ENCODE results near the gene FANCC. TPM values are rescaled to one million over a fixed set of nuclear protein-coding genes. Genes with fewer than 3 reads are reported as not detected.

Gene FANCC, protein sequence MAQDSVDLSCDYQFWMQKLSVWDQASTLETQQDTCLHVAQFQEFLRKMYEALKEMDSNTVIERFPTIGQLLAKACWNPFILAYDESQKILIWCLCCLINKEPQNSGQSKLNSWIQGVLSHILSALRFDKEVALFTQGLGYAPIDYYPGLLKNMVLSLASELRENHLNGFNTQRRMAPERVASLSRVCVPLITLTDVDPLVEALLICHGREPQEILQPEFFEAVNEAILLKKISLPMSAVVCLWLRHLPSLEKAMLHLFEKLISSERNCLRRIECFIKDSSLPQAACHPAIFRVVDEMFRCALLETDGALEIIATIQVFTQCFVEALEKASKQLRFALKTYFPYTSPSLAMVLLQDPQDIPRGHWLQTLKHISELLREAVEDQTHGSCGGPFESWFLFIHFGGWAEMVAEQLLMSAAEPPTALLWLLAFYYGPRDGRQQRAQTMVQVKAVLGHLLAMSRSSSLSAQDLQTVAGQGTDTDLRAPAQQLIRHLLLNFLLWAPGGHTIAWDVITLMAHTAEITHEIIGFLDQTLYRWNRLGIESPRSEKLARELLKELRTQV
- 10 to 100 TPM; 17.6 to 23.5 TPM for total RNA-seq
- polyA plus RNA-seq (2013, experiment 1 of 2): 14.7 TPM
- polyA plus RNA-seq (2013, experiment 2 of 2): 13.5 TPM
- long read RNA-seq, experiment 1, full-length matches to known transcripts: 1 of 8 reads
- long read RNA-seq, experiment 1, partial matches to known transcripts: 3 of 8 reads
- long read RNA-seq, experiment 1, other reads (novel, unspliced or antisense): 4 of 8 reads
- long read RNA-seq, experiment 2, full-length matches to known transcripts: 8 of 34 reads
- long read RNA-seq, experiment 2, partial matches to known transcripts: 6 of 34 reads
- long read RNA-seq, experiment 2, other reads (novel, unspliced or antisense): 20 of 34 reads
- long read RNA-seq, experiment 3, full-length matches to known transcripts: 15 of 50 reads
- long read RNA-seq, experiment 3, partial matches to known transcripts: 10 of 50 reads
- long read RNA-seq, experiment 3, other reads (novel, unspliced or antisense): 25 of 50 reads
- long read RNA-seq, experiment 4, transcript FANCC-203 (2 exons, 1,404 nt): major isoform, 7 of 17 reads
- long read RNA-seq, experiment 4, partial matches to known transcripts: 4 of 17 reads
- long read RNA-seq, experiment 4, other reads (novel, unspliced or antisense): 6 of 17 reads

DNA sequence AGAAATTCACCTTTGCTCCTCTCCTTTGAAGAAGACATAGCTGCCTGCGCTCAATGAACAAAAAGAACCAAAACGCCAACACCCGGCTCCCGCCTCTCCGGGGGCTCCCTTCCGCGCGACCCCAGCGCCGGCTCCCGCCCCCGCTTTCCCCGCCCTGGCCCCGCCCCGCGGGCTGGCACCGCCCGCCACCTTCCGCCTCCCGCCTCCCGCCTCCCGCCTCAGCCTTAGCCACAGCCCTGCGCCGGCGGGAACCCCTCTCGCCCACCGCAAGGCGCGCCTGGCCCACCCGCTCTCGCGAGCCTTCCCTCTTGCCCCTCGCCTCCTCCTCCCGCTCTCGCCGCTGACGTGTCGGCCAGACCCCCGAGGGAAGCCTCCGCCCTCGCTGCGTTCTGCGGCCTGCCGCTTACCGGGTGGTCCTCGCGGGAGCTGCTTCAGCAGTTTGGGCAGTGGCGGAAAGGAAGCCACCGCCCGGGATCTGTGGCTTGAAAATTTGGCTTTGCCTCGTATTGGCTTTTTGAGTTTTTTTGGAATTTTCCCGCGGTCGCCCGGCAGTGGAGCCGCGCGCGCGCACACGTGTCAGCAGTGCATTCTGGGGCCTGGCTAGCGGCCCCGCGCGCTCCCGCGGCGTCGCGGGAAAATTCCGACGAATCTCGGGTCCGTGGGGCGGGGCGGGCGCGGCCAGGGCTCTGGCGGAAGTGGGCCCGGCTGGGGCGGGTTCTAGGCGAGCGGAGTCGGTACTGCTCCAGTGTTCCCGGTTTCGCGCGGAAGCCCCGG is at the start of gene FANCC:
Gene FANCC (minus strand): TSS at position 591 of the 774 bp plus-strand sequence. CDS start 68,418 bp downstream, outside the sequence.
- Mint-ChIP-seq H3K36me3 (ENCODE audit: low read depth) (no peaks in the 10 kb centered on the region), H3K4me3 (peak within 1 kb of the TSS; percentile 80), H3K9me3 (peaks cover 4% of the 10 kb centered on the region), H3K27ac (peak within 1 kb of the TSS; percentile 99), H3K27me3 (ENCODE audit: insufficient read depth) (no peaks in the 10 kb centered on the region), H3K4me1 (peaks cover 6% of the 10 kb centered on the region)
- H3K9me3 ChIP-seq (ENCODE audit: control insufficient read depth, low read length): no peaks in the 10 kb centered on the region
- peak within 1 kb of the TSS; percentile 93 for H3K4me3 ChIP-seq (ENCODE audit: low read length)
- H3K9ac ChIP-seq (ENCODE audit: extremely low read depth, low read length, poor library complexity, severe bottlenecking): peak within 1 kb of the TSS; percentile 97
- peak within 1 kb of the TSS; percentile 99 for H3K27ac ChIP-seq (ENCODE audit: low read depth, low read length)
- no peaks in the 10 kb centered on the region for H3K27me3 ChIP-seq (ENCODE audit: control insufficient read depth, insufficient read depth, low read length, poor library complexity, severe bottlenecking)
- 0% methylated on average over 16 to 89 of the region's 89 CpGs for WGBS, 2 experiments (ENCODE audit: insufficient coverage in 1 of 2, insufficient read length in 1 of 2)
- no peaks in the 10 kb centered on the region for H3K36me3 ChIP-seq (ENCODE audit: control insufficient read depth, insufficient read depth, low read length)
- H3K4me1 ChIP-seq (ENCODE audit: control insufficient read depth, insufficient read depth, low read length): peaks cover 3% of the 10 kb centered on the region
- TF ChIP-seq, protein P1, sequence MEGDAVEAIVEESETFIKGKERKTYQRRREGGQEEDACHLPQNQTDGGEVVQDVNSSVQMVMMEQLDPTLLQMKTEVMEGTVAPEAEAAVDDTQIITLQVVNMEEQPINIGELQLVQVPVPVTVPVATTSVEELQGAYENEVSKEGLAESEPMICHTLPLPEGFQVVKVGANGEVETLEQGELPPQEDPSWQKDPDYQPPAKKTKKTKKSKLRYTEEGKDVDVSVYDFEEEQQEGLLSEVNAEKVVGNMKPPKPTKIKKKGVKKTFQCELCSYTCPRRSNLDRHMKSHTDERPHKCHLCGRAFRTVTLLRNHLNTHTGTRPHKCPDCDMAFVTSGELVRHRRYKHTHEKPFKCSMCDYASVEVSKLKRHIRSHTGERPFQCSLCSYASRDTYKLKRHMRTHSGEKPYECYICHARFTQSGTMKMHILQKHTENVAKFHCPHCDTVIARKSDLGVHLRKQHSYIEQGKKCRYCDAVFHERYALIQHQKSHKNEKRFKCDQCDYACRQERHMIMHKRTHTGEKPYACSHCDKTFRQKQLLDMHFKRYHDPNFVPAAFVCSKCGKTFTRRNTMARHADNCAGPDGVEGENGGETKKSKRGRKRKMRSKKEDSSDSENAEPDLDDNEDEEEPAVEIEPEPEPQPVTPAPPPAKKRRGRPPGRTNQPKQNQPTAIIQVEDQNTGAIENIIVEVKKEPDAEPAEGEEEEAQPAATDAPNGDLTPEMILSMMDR (conservative IDR thresholded peaks at IDR 0.05): no peak
- DNase-seq: peak; percentile 99

- no peak overlapping the region for H3K27ac Mint-ChIP-seq
- TF ChIP-seq, protein P1 (conservative IDR thresholded peaks at IDR 0.05): no peak
- H3K36me3 ChIP-seq (ENCODE audit: control insufficient read depth, insufficient read depth, low read length): no peaks in the 10 kb centered on the region
- H3K4me1 Mint-ChIP-seq: peaks cover 25% of the 10 kb centered on the region
- H3K27me3 ChIP-seq (ENCODE audit: control insufficient read depth, insufficient read depth, low read length, poor library complexity, severe bottlenecking): no peaks in the 10 kb centered on the region
- no peak overlapping the region for H3K4me3 ChIP-seq (ENCODE audit: low read length)
- peaks cover 8% of the 10 kb centered on the region for H3K9me3 Mint-ChIP-seq
- no peaks in the 10 kb centered on the region for H3K9me3 ChIP-seq (ENCODE audit: control insufficient read depth, low read length)
- no peak overlapping the region for H3K9ac ChIP-seq (ENCODE audit: extremely low read depth, low read length, poor library complexity, severe bottlenecking)
- H3K36me3 Mint-ChIP-seq (ENCODE audit: low read depth): no peaks in the 10 kb centered on the region
- no peak overlapping the region for H3K4me3 Mint-ChIP-seq
- H3K27me3 Mint-ChIP-seq (ENCODE audit: insufficient read depth): peaks cover 4% of the 10 kb centered on the region
- peaks cover 12% of the 10 kb centered on the region for H3K4me1 ChIP-seq (ENCODE audit: control insufficient read depth, insufficient read depth, low read length)
- no peak overlapping the region for H3K27ac ChIP-seq (ENCODE audit: low read depth, low read length)
- 35 to 53% methylated on average over 7 to 8 of the region's 8 CpGs for WGBS, 2 experiments (ENCODE audit: insufficient coverage in 1 of 2, insufficient read length in 1 of 2)
- peak; percentile 75 for DNase-seq
Measured at GRCh38 chr9:95366731-95367325, 49.3 kb upstream of the FANCC start.
